T47D (cell line): ENCODE data around the gene DBNL.
A peak's percentile ranks its signal among the peaks of the same experiment; 100 is the strongest.
"Not testable (repeated sequence)": the region's sequence is repeated elsewhere in the genome, so short reads cannot be mapped to it uniquely, and the experiment has no call there.

Experiments
- DNase-seq, 2 experiments: peaks; one replicate each; pipeline versions ENCODE4 v3.0.0 to v3.0.0-alpha.2; 2011 to 2012; ENCODE audit warnings: low read depth in 1 of 2, low spot score in 1 of 2
- JUND ChIP-seq: IDR thresholded peaks from 2 replicates; pipeline ENCODE4 v1.6.1; 2012; ENCODE audit warnings: low read depth
- in situ Hi-C: cut with HindIII; loops from 2 replicates; pipeline ENCODE4 v1.10.0; 2016; ENCODE audit warnings: low sequenced_read_pairs, low pct_unique_long_range_greater_than_20kb

Gene DBNL

DNA sequence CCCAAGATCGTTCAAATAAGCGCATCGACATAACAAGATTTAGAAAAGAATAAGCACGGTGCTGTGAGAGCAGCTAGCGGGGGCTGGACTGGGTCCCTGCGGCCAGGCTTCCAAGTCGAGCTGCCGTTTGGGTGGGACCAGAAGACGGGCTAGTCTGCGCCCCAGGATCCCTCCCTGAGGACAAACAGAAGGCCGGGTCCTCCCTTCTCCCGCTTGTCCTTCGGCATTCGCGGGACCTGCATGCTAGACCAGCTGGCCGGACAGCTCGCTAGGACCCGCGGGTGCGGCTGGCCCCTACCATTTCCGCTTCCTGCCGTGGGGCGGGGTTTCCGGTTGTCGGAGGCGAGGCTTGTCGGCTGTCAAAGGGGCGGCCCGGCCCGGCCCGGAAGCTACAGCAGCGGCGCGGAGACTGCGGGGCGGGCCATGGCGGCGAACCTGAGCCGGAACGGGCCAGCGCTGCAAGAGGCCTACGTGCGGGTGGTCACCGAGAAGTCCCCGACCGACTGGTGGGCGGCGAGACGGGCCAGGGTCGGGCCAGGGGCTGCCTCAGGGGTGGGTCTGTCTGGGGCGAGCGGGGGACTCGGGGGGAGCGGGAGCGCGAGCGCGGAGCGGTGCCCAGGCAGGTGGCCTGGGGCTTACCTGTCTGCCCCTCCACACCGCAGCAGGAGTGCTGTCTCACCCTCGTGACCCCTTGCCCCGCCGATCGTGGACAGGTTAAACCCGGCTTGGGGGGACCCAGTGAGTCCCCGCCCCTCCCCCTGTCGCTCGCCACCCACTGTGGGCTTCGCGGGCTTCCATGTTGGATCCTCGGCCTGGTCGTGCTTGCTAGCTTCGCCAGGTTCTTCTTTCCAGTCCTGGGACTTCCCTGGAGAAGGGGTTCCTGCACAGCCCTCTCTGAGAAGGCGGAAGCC is at the start of gene DBNL:
Gene DBNL, plus strand, starts transcription at position 388 of the 911 bp plus-strand sequence. Its CDS starts 36 bp downstream, at position 424.
- no peak for TF ChIP-seq JUND
- DNase-seq = peak; percentile 93 to 94
- in situ Hi-C loops = no loop called here

DNA sequence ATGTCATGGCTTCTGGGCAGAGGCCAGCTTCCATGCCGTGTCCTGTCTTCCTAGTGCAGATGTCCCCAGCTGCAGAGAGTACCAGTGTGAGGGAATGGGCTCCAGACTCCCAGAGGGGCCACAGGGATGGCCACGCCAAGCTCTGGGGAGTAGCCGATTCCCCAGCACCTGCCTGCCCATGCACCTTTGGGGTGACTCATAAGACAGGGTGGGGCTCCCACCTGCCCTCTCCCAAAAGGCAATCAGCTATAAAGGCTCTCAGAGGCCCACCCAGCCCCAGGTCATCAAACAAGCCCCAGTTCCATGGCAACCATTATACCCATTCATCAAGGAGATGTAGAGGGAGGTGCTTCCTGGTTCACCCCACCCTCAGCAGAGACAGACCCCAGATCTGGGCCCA is 47.0 kb upstream of the DBNL start, which contains the start of gene SPDYE1:
Gene SPDYE1, plus strand, starts transcription at position 366 of the 400 bp plus-strand sequence. CDS start 2,053 bp downstream, outside the sequence.
- DNase-seq, in situ Hi-C loops: not testable (repeated sequence)

DNA sequence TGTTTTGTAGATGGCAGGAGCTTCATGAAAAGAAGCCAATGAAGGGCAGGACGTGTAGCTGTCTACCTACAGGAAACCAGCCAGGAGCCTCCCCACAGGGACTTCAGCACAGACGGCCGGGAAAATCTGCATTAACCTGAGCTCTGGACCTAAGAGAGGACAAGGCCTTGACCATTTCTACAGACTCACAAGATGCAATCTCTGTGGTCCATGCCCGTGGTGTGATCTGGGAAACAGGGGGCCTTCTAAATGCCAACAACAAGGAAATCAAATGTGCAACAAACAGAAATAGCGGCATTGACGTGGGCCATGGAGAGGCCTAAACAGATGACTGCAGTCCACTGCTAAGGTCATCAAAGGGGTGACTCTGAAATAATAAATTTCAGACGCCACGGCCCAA is 32.4 kb upstream of the DBNL start:
- DNase-seq, in situ Hi-C loops: not testable (repeated sequence)

DNA sequence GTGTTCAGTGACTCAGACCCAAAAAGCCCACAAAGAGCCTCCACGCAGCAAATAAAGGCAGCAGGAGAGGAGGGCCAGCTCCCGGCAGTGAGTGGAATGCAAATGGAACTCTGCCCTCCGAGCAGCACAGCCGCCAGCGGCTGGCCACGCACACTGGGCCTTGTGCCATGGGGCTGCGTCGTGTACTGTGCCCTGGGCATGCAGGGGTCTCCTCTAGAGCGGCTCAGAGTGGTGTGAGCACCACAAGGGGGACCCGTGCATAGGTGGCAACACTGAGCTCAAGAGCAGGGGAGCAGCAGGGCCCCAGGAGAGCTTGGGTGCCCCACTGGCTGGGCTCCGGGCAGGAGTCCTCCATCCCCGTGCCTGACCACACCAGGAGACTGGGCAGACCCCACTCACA is 29.4 kb upstream of the DBNL start:
- in situ Hi-C loops, DNase-seq: not testable (repeated sequence)

DNA sequence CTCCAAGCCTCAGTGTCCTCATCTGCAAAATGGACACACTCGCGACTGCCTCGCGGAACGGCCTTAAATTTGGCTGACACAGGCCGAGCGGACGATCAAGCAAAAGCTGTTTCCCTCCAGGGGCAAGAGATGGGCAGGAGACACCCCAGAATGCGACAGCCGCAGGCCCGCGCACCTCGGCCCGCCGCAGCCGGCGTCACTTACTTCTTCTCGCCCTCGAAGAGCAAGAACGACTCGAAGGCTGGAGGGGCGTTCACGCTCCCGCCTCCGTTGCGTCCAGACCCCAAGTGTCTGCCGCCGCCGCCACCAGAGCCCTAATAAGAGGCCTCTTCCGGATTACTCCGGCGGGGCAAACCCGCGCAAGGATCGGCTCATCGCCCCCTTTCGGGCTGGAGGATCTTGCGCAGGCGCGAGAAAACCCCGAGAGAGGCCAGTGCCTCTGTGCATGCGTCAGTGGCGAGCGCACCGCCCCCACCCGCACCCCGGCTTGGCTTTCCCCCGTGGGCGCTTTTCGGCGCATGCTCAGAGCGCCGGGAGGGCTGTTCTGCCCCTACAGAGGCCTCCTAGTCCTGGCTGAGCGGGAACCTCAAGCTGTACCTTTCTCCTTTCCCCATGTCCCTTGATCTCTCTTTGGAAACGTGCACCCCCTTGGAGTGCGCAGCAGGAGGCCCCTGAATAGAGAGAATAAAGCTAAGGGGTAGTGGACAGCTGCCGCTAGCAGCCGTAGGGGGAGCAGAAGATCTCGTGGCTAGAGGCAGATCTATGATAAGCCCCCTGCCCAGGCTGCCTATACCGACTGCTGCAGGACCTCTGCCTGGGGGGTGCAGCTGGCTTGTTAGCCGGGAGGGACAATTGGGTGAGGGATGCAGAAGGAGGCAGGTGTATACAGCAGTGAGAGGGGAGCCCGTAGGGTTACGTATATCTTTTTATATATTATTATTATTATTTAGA is 25.4 kb upstream of the DBNL start:
- in situ Hi-C loops = not testable (repeated sequence)
- peak; percentile 95 to 98 for DNase-seq

DNA sequence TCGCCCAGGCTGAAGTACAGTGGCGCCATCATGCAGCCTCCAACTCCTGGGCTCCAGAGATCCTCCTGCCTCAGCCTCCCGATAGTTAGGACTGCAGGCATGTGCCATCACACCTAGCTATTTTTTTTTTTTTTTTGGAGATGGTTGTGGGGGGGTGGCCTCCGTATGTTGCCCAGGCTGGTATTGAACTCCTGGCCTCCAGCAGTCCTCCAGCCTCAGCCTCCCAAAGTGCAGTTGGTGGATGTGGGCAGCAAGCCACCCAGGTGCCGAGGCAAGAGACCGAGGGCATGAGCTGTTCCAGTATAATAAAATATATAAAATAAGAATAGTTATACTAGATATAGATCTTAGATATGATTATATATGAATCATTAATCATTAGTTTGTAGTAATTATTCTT is 24.7 kb upstream of the DBNL start:
- DNase-seq, in situ Hi-C loops: not testable (repeated sequence)

DNA sequence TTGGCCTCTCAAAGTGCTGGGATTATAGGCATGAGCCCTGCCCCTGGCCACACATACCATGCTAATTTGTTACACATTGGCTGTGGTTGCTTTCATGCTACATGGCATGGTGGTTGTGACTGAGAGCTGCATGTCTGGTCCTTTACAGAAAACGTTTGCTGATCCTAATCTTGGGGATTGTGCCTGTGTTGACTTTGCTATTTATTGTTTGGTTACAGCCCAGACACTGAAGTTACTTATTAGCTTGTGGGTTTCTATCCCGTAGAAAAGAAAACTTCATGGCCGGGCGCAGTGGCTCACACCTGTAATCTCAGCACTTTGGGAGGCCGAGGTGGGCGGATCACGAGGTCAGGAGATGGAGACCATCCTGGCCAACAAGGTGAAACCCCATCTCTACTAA is 22.4 kb upstream of the DBNL start:
- DNase-seq, in situ Hi-C loops: not testable (repeated sequence)

DNA sequence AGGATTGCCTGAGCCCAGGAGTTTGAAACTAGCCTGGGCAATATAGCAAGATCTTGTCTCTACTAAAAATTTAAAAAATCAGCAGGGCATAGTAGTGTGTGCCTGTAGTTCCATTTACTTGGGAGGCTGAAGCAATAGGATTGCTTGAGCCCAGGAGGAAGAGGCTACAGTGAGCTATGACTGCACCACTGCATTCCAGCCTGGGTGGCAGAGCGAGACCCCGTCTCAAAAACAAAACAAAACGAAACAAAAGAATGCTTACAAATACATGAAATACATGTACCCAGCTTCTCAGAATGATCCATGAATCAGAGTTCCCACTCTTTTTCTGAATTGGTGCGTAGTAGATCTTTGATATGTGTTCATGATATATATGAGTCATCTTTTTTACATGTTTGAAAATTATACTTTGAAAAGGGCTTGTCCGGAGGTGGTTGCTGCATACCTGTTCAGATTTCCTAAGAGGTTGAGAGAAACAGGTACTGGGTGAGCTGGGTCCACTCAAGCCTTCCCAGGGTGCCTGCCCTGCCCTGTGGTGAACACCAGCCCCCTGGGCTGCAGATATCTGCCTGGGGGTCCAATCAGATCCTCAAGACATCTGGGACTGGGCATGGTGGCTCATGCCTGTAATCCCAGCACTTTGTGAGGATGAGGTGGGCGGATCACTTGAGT is 21.6 kb upstream of the DBNL start:
- in situ Hi-C loops, DNase-seq: not testable (repeated sequence)

DNA sequence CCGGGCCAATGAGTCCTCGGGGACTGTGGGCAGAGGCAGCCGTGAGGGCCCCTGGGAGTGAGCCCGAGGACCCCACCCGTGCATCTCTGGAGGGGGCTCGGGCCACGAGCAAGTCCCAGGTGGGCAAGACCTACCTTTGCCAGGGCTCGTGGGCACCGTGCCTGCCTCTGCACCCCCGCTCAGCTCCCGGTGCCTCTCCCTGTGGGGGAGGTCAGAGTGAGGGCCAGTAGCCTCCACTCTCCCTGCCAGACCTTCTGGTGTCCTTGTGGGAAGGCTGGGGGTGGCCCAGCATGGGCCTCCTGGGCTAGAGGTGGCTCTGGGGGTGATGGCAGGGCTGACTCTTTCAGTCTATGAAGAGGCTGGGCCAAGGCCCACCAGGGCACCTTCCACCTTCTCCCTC is 15.1 kb upstream of the DBNL start:
- in situ Hi-C loops = not testable (repeated sequence)

DNA sequence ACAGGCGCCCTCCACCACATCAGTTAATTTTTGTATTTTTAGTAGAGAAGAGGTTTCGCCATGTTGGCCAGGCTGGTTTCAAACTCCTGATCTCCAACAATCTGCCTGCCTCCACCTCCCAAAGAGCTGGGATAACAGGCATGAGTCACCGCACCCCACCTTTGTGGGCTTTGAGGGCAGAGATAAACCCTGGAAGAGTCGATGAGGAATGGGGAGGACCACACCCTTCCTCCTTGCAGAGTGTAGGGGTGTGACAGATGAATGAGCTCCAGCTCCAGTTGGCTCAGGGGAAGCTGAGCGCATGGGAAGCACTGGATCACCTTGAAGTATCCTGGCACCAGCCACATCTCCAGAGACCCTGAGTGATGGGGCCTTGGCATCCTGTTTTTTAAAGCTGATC is 14.5 kb upstream of the DBNL start:
- in situ Hi-C loops, DNase-seq: not testable (repeated sequence)

More for the DNA sequence above, 15.1 kb upstream of the DBNL start:
- DNase-seq = not testable (repeated sequence)

DNA sequence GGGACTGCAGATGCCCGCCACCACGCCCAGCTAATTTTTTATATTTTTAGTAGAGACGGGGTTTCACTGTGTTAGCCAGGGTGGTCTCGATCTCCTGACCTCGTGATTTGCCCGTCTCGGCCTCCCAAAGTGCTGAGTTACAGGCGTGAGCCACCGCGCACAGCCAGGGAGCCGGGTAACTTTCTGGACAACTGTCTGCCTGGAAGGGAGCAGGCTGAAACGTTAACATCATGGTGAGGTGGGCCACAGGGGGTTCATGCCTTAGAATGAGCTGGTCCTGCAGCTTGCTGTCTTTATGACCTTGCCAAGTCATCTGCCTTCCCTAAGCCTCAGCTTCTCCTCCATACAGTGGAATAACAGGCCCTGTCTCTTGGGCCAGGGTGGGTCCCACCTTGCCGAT is 13.2 kb upstream of the DBNL start:
- DNase-seq, in situ Hi-C loops: not testable (repeated sequence)

DNA sequence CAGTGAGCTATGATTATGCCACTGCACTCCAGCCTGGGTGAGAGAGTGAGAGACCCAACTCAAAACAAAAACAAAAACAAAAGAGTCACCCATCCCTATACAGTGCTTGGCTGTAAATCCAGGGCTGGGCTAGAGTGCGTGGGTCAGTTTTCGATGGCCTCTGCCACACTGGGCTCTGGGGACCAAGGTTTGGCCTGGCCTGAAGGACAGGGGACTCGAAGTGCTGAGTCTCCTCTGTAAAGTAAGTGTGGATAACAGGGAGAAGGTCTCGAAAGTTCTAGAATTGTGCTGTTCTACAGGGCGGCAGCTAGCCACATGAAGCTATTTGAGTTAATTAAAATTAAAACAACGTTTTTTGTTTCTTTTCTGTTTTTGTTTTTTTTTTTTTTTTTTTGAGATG is 12.5 kb upstream of the DBNL start:
- DNase-seq, in situ Hi-C loops: not testable (repeated sequence)

DNA sequence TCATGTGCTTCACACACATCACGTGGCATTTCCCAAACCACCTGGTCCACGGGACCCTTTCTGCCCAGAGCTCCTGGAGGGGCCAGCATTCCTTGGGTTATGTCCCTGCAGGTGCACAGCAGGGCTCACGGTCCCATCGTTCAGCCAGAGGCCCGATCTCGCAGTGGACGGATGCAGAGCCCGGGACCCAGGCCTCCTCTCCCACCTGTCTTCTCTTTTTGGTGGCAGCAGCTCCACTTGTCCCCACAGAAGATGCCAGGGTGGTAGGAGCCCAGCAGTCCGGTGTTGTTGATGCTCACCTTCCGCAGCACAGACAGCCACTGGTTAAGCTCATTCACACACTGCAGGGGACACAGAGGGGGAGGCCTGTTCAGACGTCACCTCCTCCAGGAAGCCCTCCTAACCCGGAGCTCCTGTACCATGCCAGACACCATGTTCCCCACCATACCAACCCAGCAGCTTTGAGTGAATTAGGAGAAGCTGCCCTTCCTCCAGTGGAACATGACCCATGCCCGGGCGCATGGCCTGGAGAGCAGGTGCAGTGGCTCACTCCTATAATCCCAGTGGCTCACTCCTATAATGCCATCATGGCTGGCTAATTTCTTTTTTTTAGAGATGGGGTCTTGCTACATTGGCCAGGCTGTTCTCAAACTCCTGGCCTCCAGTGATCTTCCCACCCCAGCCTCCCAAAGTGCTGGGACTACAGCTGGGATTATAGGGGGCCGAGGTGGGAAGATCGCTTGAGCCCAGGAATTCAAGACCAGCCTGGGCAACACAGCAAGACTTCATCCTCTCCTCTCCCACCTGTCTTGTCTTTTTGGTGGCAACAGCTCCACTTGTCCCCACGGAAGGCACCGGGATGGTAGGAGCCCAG is 10.3 kb upstream of the DBNL start:
- DNase-seq, in situ Hi-C loops: not testable (repeated sequence)

DNA sequence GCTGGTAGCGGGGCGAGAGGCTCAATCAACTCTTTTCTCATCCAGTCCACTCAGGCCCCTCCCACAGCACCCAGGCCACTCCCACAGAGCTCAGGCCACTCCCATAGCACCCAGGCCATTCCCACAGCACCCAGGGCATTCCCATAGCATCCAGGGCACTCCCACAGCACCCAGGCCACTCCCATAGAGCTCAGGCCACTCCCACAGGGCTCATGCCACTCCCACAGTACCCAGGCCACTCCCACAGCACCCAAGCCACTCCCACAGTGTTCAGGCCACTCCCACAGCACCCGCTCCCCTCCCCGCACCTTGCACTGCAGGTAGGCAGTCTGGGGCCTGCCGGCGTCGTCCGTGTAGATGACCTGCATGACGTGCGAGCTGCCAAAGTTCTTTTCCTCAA is 8.1 kb upstream of the DBNL start:
- in situ Hi-C loops = not testable (repeated sequence)
- DNase-seq = peak in 1 of 2 experiments; percentile 94

DNA sequence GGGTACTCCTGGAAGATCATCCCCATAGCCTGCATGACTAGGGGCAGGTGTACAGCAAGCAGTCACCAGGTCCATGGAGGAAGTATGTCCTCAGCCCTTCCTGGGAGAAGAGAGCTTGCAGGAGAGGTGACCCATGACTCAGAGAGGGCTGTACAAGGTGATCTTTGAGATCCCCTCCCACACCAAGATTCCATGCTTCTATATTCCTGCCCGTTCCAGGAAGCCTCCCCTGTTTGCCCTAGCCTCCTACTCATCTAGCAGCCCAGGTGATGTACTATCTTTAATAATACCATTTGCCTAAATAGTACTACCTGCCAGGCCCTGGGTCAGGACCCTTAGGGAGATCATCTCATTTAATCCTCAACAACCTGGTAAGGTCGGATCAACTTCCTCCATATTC is 6.6 kb upstream of the DBNL start:
- in situ Hi-C loops = not testable (repeated sequence)

DNA sequence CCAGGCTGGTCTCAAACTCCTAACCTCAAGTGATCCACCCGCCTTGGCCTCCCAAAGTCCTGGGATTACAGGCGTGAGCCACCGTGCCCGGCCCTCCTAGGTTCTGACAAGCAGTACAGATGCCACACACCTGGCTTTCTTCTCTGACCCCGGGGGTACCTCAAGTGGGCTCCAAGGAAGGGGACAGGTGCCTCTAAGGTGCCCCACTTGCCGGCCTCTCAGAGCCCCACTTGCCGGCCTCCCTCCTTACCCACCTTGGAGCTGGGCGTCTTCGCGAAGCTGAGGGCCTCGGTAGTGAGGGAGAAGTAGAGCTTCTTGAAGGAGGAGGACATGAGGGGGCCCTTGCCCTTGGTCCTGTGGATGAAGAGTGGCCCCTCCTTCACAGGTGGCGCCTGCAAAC is 5.9 kb upstream of the DBNL start:
- DNase-seq, in situ Hi-C loops: not testable (repeated sequence)

More for the DNA sequence above, 6.6 kb upstream of the DBNL start:
- not testable (repeated sequence) for DNase-seq
